Suprapubic skin (tissue), 4 donors: ENCODE data around the gene DOHH.

Source experiments
- CTCF ChIP-seq, 2 donors: fragments of 200-600 bp in 1 of 2; fragments of 450-650 bp in 1 of 2; sonication (generic) in 1 of 2; IDR thresholded peaks; one replicate each; pipeline ENCODE4 v1.5.1; 2016 to 2019; ENCODE audit warnings: antibody characterized with exemption in 2 of 2, mild to moderate bottlenecking in 1 of 2, moderate library complexity in 1 of 2
- EP300 ChIP-seq: sonication (generic); formaldehyde crosslinking; IDR thresholded peaks from one replicate; pipeline ENCODE4 v1.6.1; 2017; ENCODE audit warnings: antibody characterized with exemption
- POLR2A ChIP-seq, 2 donors: fragments of 450-650 bp; IDR thresholded peaks; one replicate each; pipeline ENCODE4 v1.6.1; 2017; ENCODE audit warnings: antibody characterized with exemption in 2 of 2, mild to moderate bottlenecking in 2 of 2, moderate library complexity in 2 of 2
- POLR2AphosphoS5 ChIP-seq, 3 donors: sonication (generic); formaldehyde crosslinking; IDR thresholded peaks; one replicate each; pipeline ENCODE4 v1.6.1; 2017; ENCODE audit warnings: antibody characterized with exemption in 3 of 3

- TF ChIP-seq CTCF (IDR thresholded peaks at IDR 0.05) = no peak
- no peak for TF ChIP-seq POLR2A (IDR thresholded peaks at IDR 0.05)
- TF ChIP-seq POLR2AphosphoS5 (IDR thresholded peaks at IDR 0.05) = no peak
- TF ChIP-seq EP300 = no peak
These were observed 37.2 kb upstream of the DOHH start for GRCh38 chr19:3537438-3538240.
